KMS-11 (cell line): Measurements from ENCODE around the gene TFF3.

Experiments
- H2AFZ ChIP-seq: fragments of 200-600 bp; sonication (generic); 2 replicates; pipeline ENCODE4 v1.6.1; 2016; ENCODE audit warnings: antibody characterized with exemption, mixed run types, low read depth
- H3K27ac ChIP-seq: fragments of 200-600 bp; sonication (generic); 2 replicates; pipeline ENCODE4 v1.6.1; 2016; ENCODE audit warnings: mild to moderate bottlenecking, mixed run types
- H3K27me3 ChIP-seq: fragments of 200-600 bp; sonication (generic); 2 replicates; pipeline ENCODE4 v1.6.1; 2017; ENCODE audit warnings: mild to moderate bottlenecking, low read depth, mixed run types, moderate library complexity; ENCODE audit not compliant: insufficient read depth
- H3K36me3 ChIP-seq: fragments of 200-600 bp; sonication (generic); 2 replicates; pipeline ENCODE4 v1.6.1; 2017; ENCODE audit warnings: mild to moderate bottlenecking, mixed run types; ENCODE audit not compliant: insufficient read depth
- H3K4me1 ChIP-seq: fragments of 200-600 bp; sonication (generic); 2 replicates; pipeline ENCODE4 v1.6.1; 2016; ENCODE audit warnings: mild to moderate bottlenecking, low read depth, mixed run types; ENCODE audit not compliant: poor library complexity, severe bottlenecking
- H3K4me2 ChIP-seq: fragments of 200-600 bp; sonication (generic); 2 replicates; pipeline ENCODE4 v1.7.0; 2016; ENCODE audit warnings: mild to moderate bottlenecking, mixed run types
- H3K4me3 ChIP-seq: fragments of 200-600 bp; sonication (generic); IDR thresholded peaks from 2 replicates; pipeline ENCODE4 v1.6.1; 2017; ENCODE audit warnings: low read depth, low read length, mixed read lengths; ENCODE audit not compliant: insufficient read depth
- H3K79me2 ChIP-seq: fragments of 200-600 bp; sonication (generic); 2 replicates; pipeline ENCODE4 v1.6.1; 2016; ENCODE audit warnings: low read depth, mixed run types; ENCODE audit not compliant: insufficient read depth
- H3K9ac ChIP-seq: fragments of 200-600 bp; sonication (generic); 2 replicates; pipeline ENCODE4 v1.6.1; 2016; ENCODE audit warnings: mild to moderate bottlenecking, mixed run types
- H4K20me1 ChIP-seq: fragments of 200-600 bp; sonication (generic); 2 replicates; pipeline ENCODE4 v1.6.1; 2016; ENCODE audit warnings: mild to moderate bottlenecking, mixed run types; ENCODE audit not compliant: insufficient read depth
- TF ChIP-seq, protein P1 (sequence below): fragments of 200-600 bp; sonication (generic); conservative IDR thresholded peaks from 2 replicates; pipeline ENCODE4 v1.6.1; 2017; ENCODE audit warnings: low read depth, mild to moderate bottlenecking, antibody characterized with exemption, low read length, moderate library complexity, mixed read lengths

TFF3 gene

GRCh38 chr21:42343101-42343500 lies 27.9 kb upstream of the TFF3 start:
- Histone ChIP-seq H3K4me3 (no peak overlapping the region), H3K36me3 (no peaks in the 10 kb centered on the region), H3K9ac (no peak overlapping the region), H4K20me1 (no peaks in the 10 kb centered on the region), H3K4me1 (no peaks in the 10 kb centered on the region), H3K27ac (no peak overlapping the region), H2AFZ (no peak overlapping the region), H3K4me2 (no peak overlapping the region), H3K79me2 (no peaks in the 10 kb centered on the region), H3K27me3 (peaks cover 10% of the 10 kb centered on the region; the same call in 1 of the 2 replicates)
- TF ChIP-seq, protein P1, sequence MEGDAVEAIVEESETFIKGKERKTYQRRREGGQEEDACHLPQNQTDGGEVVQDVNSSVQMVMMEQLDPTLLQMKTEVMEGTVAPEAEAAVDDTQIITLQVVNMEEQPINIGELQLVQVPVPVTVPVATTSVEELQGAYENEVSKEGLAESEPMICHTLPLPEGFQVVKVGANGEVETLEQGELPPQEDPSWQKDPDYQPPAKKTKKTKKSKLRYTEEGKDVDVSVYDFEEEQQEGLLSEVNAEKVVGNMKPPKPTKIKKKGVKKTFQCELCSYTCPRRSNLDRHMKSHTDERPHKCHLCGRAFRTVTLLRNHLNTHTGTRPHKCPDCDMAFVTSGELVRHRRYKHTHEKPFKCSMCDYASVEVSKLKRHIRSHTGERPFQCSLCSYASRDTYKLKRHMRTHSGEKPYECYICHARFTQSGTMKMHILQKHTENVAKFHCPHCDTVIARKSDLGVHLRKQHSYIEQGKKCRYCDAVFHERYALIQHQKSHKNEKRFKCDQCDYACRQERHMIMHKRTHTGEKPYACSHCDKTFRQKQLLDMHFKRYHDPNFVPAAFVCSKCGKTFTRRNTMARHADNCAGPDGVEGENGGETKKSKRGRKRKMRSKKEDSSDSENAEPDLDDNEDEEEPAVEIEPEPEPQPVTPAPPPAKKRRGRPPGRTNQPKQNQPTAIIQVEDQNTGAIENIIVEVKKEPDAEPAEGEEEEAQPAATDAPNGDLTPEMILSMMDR: no peak

GRCh38 chr21:42341776-42342542 lies 26.8 kb upstream of the TFF3 start:
- H3K4me2 ChIP-seq: no peak overlapping the region
- H3K4me1 ChIP-seq: no peaks in the 10 kb centered on the region
- no peak overlapping the region for H3K4me3 ChIP-seq
- no peak overlapping the region for H2AFZ ChIP-seq
- H3K27ac ChIP-seq: no peak overlapping the region
- no peak overlapping the region for H3K9ac ChIP-seq
- H4K20me1 ChIP-seq: no peaks in the 10 kb centered on the region
- no peaks in the 10 kb centered on the region for H3K79me2 ChIP-seq
- H3K36me3 ChIP-seq: no peaks in the 10 kb centered on the region
- TF ChIP-seq, protein P1: no peak
- H3K27me3 ChIP-seq: no peaks in the 10 kb centered on the region; the same call in 1 of the 2 replicates

- Histone ChIP-seq H3K36me3 (no peaks in the 10 kb centered on the region), H3K4me3 (no peak overlapping the region), H3K4me2 (no peak overlapping the region), H3K27ac (no peak overlapping the region), H3K9ac (no peak overlapping the region), H3K27me3 (no peaks in the 10 kb centered on the region; the same call in 1 of the 2 replicates), H4K20me1 (no peaks in the 10 kb centered on the region), H3K79me2 (no peaks in the 10 kb centered on the region), H2AFZ (no peak overlapping the region), H3K4me1 (no peaks in the 10 kb centered on the region)
- TF ChIP-seq, protein P1: no peak
Observed at GRCh38 chr21:42340187-42341050, 25.2 kb upstream of the TFF3 start.

- Histone ChIP-seq H3K79me2 (no peaks in the 10 kb centered on the region), H3K27me3 (no peaks in the 10 kb centered on the region), H3K4me1 (no peaks in the 10 kb centered on the region), H3K36me3 (no peaks in the 10 kb centered on the region), H3K4me2 (no peak overlapping the region), H4K20me1 (no peaks in the 10 kb centered on the region), H3K4me3 (no peak overlapping the region), H2AFZ (no peak overlapping the region), H3K27ac (no peak overlapping the region), H3K9ac (no peak overlapping the region)
- TF ChIP-seq, protein P1: no peak
Observed at GRCh38 chr21:42338729-42339715, 23.8 kb upstream of the TFF3 start.
